DMS 273 treated with DMSO at 0.1 percent for 48 hours (cell line): ENCODE data around the gene ZNF804A.
A peak's percentile ranks its signal among the peaks of the same experiment; 100 is the strongest.

Experiments used
- DNase-seq: peaks from one replicate; lab custom pipeline; 2025; lab: John Stamatoyannopoulos, UW

Gene ZNF804A

GRCh38 chr2:184611361-184612085, 13.2 kb downstream of the ZNF804A start:
- no peak for DNase-seq

GRCh38 chr2:184620367-184620766, 22.0 kb downstream of the ZNF804A start:
- no peak for DNase-seq

GRCh38 chr2:184624311-184624710, 26.0 kb downstream of the ZNF804A start:
- no peak for DNase-seq

- DNase-seq: no peak
These were observed 29.7 kb downstream of the ZNF804A start for GRCh38 chr2:184628051-184628450.

- DNase-seq: no peak
These were observed 35.4 kb downstream of the ZNF804A start for GRCh38 chr2:184633726-184634125.

GRCh38 chr2:184637781-184638180, 39.5 kb downstream of the ZNF804A start:
- DNase-seq: no peak

GRCh38 chr2:184644685-184645084, 46.4 kb downstream of the ZNF804A start:
- DNase-seq: no peak

- DNase-seq: no peak
These were observed 47.8 kb downstream of the ZNF804A start for GRCh38 chr2:184646177-184646576.

- DNase-seq: no peak
These were observed 48.3 kb downstream of the ZNF804A start for GRCh38 chr2:184646593-184646992.

- no peak for DNase-seq
These were observed 56.6 kb downstream of the ZNF804A start for GRCh38 chr2:184654945-184655344.

- no peak for DNase-seq
These were observed 78.8 kb downstream of the ZNF804A start for GRCh38 chr2:184677171-184677570.

GRCh38 chr2:184679219-184680018, 81.1 kb downstream of the ZNF804A start:
- DNase-seq: no peak

GRCh38 chr2:184680825-184681224, 82.5 kb downstream of the ZNF804A start:
- DNase-seq: no peak

GRCh38 chr2:184681642-184682321, 83.5 kb downstream of the ZNF804A start:
- DNase-seq: no peak

- peak; percentile 61 for DNase-seq
These were observed 85.6 kb downstream of the ZNF804A start for GRCh38 chr2:184683911-184684310.

GRCh38 chr2:184685999-184686841, 87.9 kb downstream of the ZNF804A start:
- DNase-seq: no peak

GRCh38 chr2:184689638-184690037, 91.3 kb downstream of the ZNF804A start:
- DNase-seq: no peak

GRCh38 chr2:184692141-184692734, 93.9 kb downstream of the ZNF804A start:
- peak; percentile 88 for DNase-seq

GRCh38 chr2:184696644-184697043, 98.3 kb downstream of the ZNF804A start:
- no peak for DNase-seq

- no peak for DNase-seq
These were observed 100.1 kb downstream of the ZNF804A start for GRCh38 chr2:184698476-184698875.

GRCh38 chr2:184721881-184722280, 123.6 kb downstream of the ZNF804A start:
- no peak for DNase-seq
